Trophoblast cell (in vitro differentiated cells and primary cell): ENCODE results near the gene CACNA1D.

Source experiments
- DNase-seq, 2 donors: peaks; one replicate each; pipeline ENCODE4 v3.0.0-alpha.2; 2016
- H2AFZ ChIP-seq: 2 replicates; pipeline ENCODE4 v1.6.1; 2013; ENCODE audit warnings: low read length, moderate library complexity, mild to moderate bottlenecking; ENCODE audit not compliant: insufficient read depth, poor library complexity
- H2AK5ac ChIP-seq: 2 replicates; pipeline ENCODE4 v1.6.1; 2013; ENCODE audit warnings: mild to moderate bottlenecking, low read length
- H2BK120ac ChIP-seq: 2 replicates; pipeline ENCODE4 v1.6.1; 2013; ENCODE audit warnings: low read length, mild to moderate bottlenecking, moderate library complexity; ENCODE audit not compliant: insufficient read depth, poor library complexity
- H2BK12ac ChIP-seq: 2 replicates; pipeline ENCODE4 v1.6.1; 2013; ENCODE audit warnings: mild to moderate bottlenecking, low read length, moderate library complexity
- H2BK5ac ChIP-seq: 2 replicates; pipeline ENCODE4 v1.6.1; 2013; ENCODE audit warnings: low read length, low read depth, moderate library complexity, mild to moderate bottlenecking; ENCODE audit not compliant: poor library complexity
- H3K14ac ChIP-seq: 2 replicates; pipeline ENCODE4 v1.6.1; 2013; ENCODE audit warnings: mild to moderate bottlenecking, low read length
- H3K18ac ChIP-seq: 2 replicates; pipeline ENCODE4 v1.6.1; 2013; ENCODE audit warnings: mild to moderate bottlenecking, low read length
- H3K23ac ChIP-seq: 2 replicates; pipeline ENCODE4 v1.6.1; 2013; ENCODE audit warnings: low read length
- H3K27ac ChIP-seq: 2 replicates; pipeline ENCODE4 v1.5.1; 2013; ENCODE audit warnings: low read depth, mild to moderate bottlenecking, inconsistent platforms, low read length, moderate library complexity
- H3K27me3 ChIP-seq: 2 replicates; pipeline ENCODE4 v1.6.1; 2013; ENCODE audit warnings: inconsistent platforms, mild to moderate bottlenecking, low read length, moderate library complexity; ENCODE audit not compliant: insufficient read depth
- H3K36me3 ChIP-seq, 2 experiments: 1 replicate in 1 of 2; 2 replicates in 1 of 2; pipeline ENCODE4 v1.6.1; 2013; ENCODE audit warnings: low read length in 2 of 2, mild to moderate bottlenecking in 2 of 2, moderate library complexity in 1 of 2; ENCODE audit not compliant: insufficient read depth in 2 of 2, control insufficient read depth in 1 of 2
- H3K4ac ChIP-seq: 2 replicates; pipeline ENCODE4 v1.6.1; 2013; ENCODE audit warnings: low read depth, mild to moderate bottlenecking, low read length, moderate library complexity
- H3K4me1 ChIP-seq, 2 experiments: 1 replicate in 1 of 2; 2 replicates in 1 of 2; pipeline ENCODE4 v1.6.1; 2013; ENCODE audit warnings: low read length in 2 of 2, mild to moderate bottlenecking in 2 of 2, moderate library complexity in 1 of 2; ENCODE audit not compliant: insufficient read depth in 2 of 2, control insufficient read depth in 1 of 2
- H3K4me2 ChIP-seq: 2 replicates; pipeline ENCODE4 v1.6.1; 2013; ENCODE audit warnings: inconsistent platforms, mild to moderate bottlenecking, low read length, moderate library complexity
- H3K4me3 ChIP-seq: 2 replicates; pipeline ENCODE4 v1.5.1; 2013; ENCODE audit warnings: mild to moderate bottlenecking, low read depth, low read length, inconsistent platforms
- H3K79me1 ChIP-seq: one replicate; pipeline ENCODE4 v1.6.1; 2013; ENCODE audit warnings: low read length
- H3K79me2 ChIP-seq: 2 replicates; pipeline ENCODE4 v1.6.1; 2013; ENCODE audit warnings: low read length, mild to moderate bottlenecking; ENCODE audit not compliant: control insufficient read depth, insufficient read depth, poor library complexity
- H3K9ac ChIP-seq: 2 replicates; pipeline ENCODE4 v1.6.1; 2013; ENCODE audit warnings: mild to moderate bottlenecking, low read length
- H3K9me3 ChIP-seq: 2 replicates; pipeline ENCODE4 v1.6.1; 2013; ENCODE audit warnings: low read depth, mild to moderate bottlenecking, control low read depth, inconsistent platforms, low read length; ENCODE audit not compliant: insufficient read depth
- H4K12ac ChIP-seq: 2 replicates; pipeline ENCODE4 v1.6.1; 2013; ENCODE audit warnings: low read depth, mild to moderate bottlenecking, low read length, moderate library complexity
- H4K8ac ChIP-seq: 2 replicates; pipeline ENCODE4 v1.6.1; 2013; ENCODE audit warnings: low read depth, mild to moderate bottlenecking, low read length, moderate library complexity
- H4K91ac ChIP-seq: one replicate; pipeline ENCODE4 v1.6.1; 2013; ENCODE audit warnings: low read depth, mild to moderate bottlenecking, low read length, moderate library complexity
- WGBS: extraction: QIAGEN DNeasy Blood & Tissue Kit; methylation state at CpG from one replicate; pipeline ENCODE4 v1.1.7; 2013; ENCODE audit warnings: missing lambda C conversion rate; ENCODE audit not compliant: insufficient read length, insufficient coverage; ENCODE audit errors: extremely low coverage; 5-methylcytosine and 5-hydroxymethylcytosine counted together

Gene CACNA1D

GRCh38 chr3:53748512-53749271, 254.3 kb downstream of the CACNA1D start:
- H3K18ac ChIP-seq = no peak overlapping the region
- no peak overlapping the region for H2BK120ac ChIP-seq
- H2BK12ac ChIP-seq = no peak overlapping the region
- no peaks in the 10 kb centered on the region for H3K36me3 ChIP-seq
- DNase-seq = peak in 1 of 2 donors; percentile 29
- H3K27ac ChIP-seq = no peak overlapping the region
- no peak overlapping the region for H4K12ac ChIP-seq
- H3K4me3 ChIP-seq = no peak overlapping the region
- H2BK5ac ChIP-seq = no peak overlapping the region
- H4K8ac ChIP-seq = no peak overlapping the region
- H4K91ac ChIP-seq = no peak overlapping the region
- no peaks in the 10 kb centered on the region for H3K79me1 ChIP-seq
- no peak overlapping the region for H3K9ac ChIP-seq
- no peak overlapping the region for H3K4ac ChIP-seq
- H3K23ac ChIP-seq = no peak overlapping the region
- no peaks in the 10 kb centered on the region for H3K4me1 ChIP-seq
- H2AFZ ChIP-seq = no peak overlapping the region
- no peak overlapping the region for H3K4me2 ChIP-seq
- H3K9me3 ChIP-seq = no peaks in the 10 kb centered on the region
- H3K79me2 ChIP-seq = no peaks in the 10 kb centered on the region
- WGBS = no CpG with 5 or more reads among the region's 8 CpGs
- H2AK5ac ChIP-seq = no peak overlapping the region
- H3K14ac ChIP-seq = no peak overlapping the region
- H3K27me3 ChIP-seq = no peaks in the 10 kb centered on the region

- H4K12ac ChIP-seq = no peak overlapping the region
- WGBS = no CpG with 5 or more reads among the region's 5 CpGs
These were observed 255.0 kb downstream of the CACNA1D start for GRCh38 chr3:53749448-53749847.

GRCh38 chr3:53750253-53751210, 256.1 kb downstream of the CACNA1D start:
- H3K36me3 ChIP-seq = no peaks in the 10 kb centered on the region
- no peak overlapping the region for H3K23ac ChIP-seq
- no peak overlapping the region for H3K9ac ChIP-seq
- peak in 1 of 2 donors; percentile 23 for DNase-seq
- H4K91ac ChIP-seq = no peak overlapping the region
- no peaks in the 10 kb centered on the region for H3K79me2 ChIP-seq
- H3K4me2 ChIP-seq = no peak overlapping the region
- no peak overlapping the region for H2BK120ac ChIP-seq
- no CpG with 5 or more reads among the region's 17 CpGs for whole genome bisulfite sequencing
- no peak overlapping the region for H4K12ac ChIP-seq
- no peaks in the 10 kb centered on the region for H3K79me1 ChIP-seq
- H3K27me3 ChIP-seq = no peaks in the 10 kb centered on the region
- no peak overlapping the region for H2BK5ac ChIP-seq
- H2AFZ ChIP-seq = no peak overlapping the region
- no peaks in the 10 kb centered on the region for H3K4me1 ChIP-seq
- no peak overlapping the region for H3K27ac ChIP-seq
- H4K8ac ChIP-seq = no peak overlapping the region
- no peak overlapping the region for H3K4ac ChIP-seq
- no peak overlapping the region for H3K14ac ChIP-seq
- H2AK5ac ChIP-seq = no peak overlapping the region
- H3K9me3 ChIP-seq = no peaks in the 10 kb centered on the region
- H3K4me3 ChIP-seq = no peak overlapping the region
- no peak overlapping the region for H2BK12ac ChIP-seq
- H3K18ac ChIP-seq = no peak overlapping the region

More at GRCh38 chr3:53749448-53749847, 255.0 kb downstream of the CACNA1D start:
- Histone ChIP-seq H3K14ac (no peak overlapping the region), H3K79me1 (no peaks in the 10 kb centered on the region), H2BK120ac (no peak overlapping the region), H2BK12ac (no peak overlapping the region), H3K23ac (no peak overlapping the region), H2AFZ (no peak overlapping the region), H3K27ac (no peak overlapping the region), H3K9ac (no peak overlapping the region), H2AK5ac (no peak overlapping the region), H3K4ac (no peak overlapping the region), H2BK5ac (no peak overlapping the region), H3K4me2 (no peak overlapping the region), H3K9me3 (no peaks in the 10 kb centered on the region), H3K18ac (no peak overlapping the region), H3K4me1 (no peaks in the 10 kb centered on the region), H3K4me3 (no peak overlapping the region), H4K91ac (no peak overlapping the region), H3K27me3 (no peaks in the 10 kb centered on the region), H3K36me3 (no peaks in the 10 kb centered on the region), H3K79me2 (no peaks in the 10 kb centered on the region), H4K8ac (no peak overlapping the region)
- DNase-seq = peak in 1 of 2 donors; percentile 40

- Histone ChIP-seq H3K23ac (no peak overlapping the region), H3K14ac (no peak overlapping the region), H2BK5ac (no peak overlapping the region), H2AK5ac (no peak overlapping the region), H3K4me2 (no peak overlapping the region), H3K9ac (no peak overlapping the region), H3K9me3 (no peaks in the 10 kb centered on the region), H3K4me1 (no peaks in the 10 kb centered on the region), H3K18ac (no peak overlapping the region), H4K8ac (no peak overlapping the region), H4K91ac (no peak overlapping the region), H2AFZ (no peak overlapping the region), H3K27ac (no peak overlapping the region), H2BK12ac (no peak overlapping the region), H3K27me3 (no peaks in the 10 kb centered on the region), H3K79me1 (no peaks in the 10 kb centered on the region), H4K12ac (no peak overlapping the region), H3K4ac (no peak overlapping the region), H3K79me2 (no peaks in the 10 kb centered on the region), H3K4me3 (no peak overlapping the region), H3K36me3 (no peaks in the 10 kb centered on the region), H2BK120ac (no peak overlapping the region)
- no CpG with 5 or more reads among the region's 9 CpGs for WGBS
- DNase-seq = no peak
These were observed 259.2 kb downstream of the CACNA1D start for GRCh38 chr3:53753518-53754183.
